PC-9 (cell line): Measurements from ENCODE around the gene SLC7A4.

Experiments
- CTCF ChIP-seq: fragments of 200-600 bp; sonication (generic); conservative IDR thresholded peaks from 2 replicates; pipeline ENCODE4 v1.6.1; 2017; ENCODE audit warnings: mixed run types, antibody characterized with exemption, mild to moderate bottlenecking, moderate library complexity
- EZH2 ChIP-seq: fragments of 200-600 bp; sonication (generic); IDR thresholded peaks from 2 replicates; pipeline ENCODE4 v1.8.0; 2017; ENCODE audit warnings: antibody characterized with exemption, low read depth

GRCh38 chr22:20993304-20994127, 38.8 kb downstream of the SLC7A4 start:
- no peak for TF ChIP-seq CTCF
- TF ChIP-seq EZH2 = no peak
